Keratinocyte (primary cell): Measurements from ENCODE around the gene ZBTB38. TPM values are rescaled to one million over a fixed set of nuclear protein-coding genes. Genes with fewer than 3 reads are reported as not detected.

ENCODE experiments used
- DNase-seq: peaks from one replicate; pipeline ENCODE4 v3.0.0-alpha.2; 2011; ENCODE audit warnings: low read depth, missing footprints, low spot score
- FAIRE-seq: peaks from 2 replicates; lab custom pipeline; 2011; peaks lifted over from hg19 to GRCh38; lab: Jason Lieb, UNC
- H2AFZ ChIP-seq: 2 replicates; pipeline ENCODE4 v1.6.0; 2012; ENCODE audit warnings: low read length, control low read depth, inconsistent platforms; ENCODE audit not compliant: control insufficient read depth
- H3K27ac ChIP-seq: 2 replicates; pipeline ENCODE4 v1.5.1; 2011; ENCODE audit warnings: low read length; ENCODE audit not compliant: control insufficient read depth, insufficient read depth
- H3K27me3 ChIP-seq: 3 replicates; pipeline ENCODE4 v1.6.0; 2011; ENCODE audit warnings: low read length; ENCODE audit not compliant: control insufficient read depth, insufficient read depth; ENCODE audit errors: extremely low read depth
- H3K36me3 ChIP-seq, 2 experiments: 2 replicates in 1 of 2; 3 replicates in 1 of 2; pipeline ENCODE4 v1.5.1; 2011; ENCODE audit warnings: low read length in 2 of 2, mild to moderate bottlenecking in 1 of 2; ENCODE audit not compliant: control insufficient read depth in 2 of 2, insufficient read depth in 2 of 2; ENCODE audit errors: extremely low read depth in 1 of 2
- H3K4me1 ChIP-seq: 3 replicates; pipeline ENCODE4 v1.5.1; 2011; ENCODE audit warnings: low read length; ENCODE audit not compliant: control insufficient read depth, insufficient read depth; ENCODE audit errors: extremely low read depth
- H3K4me2 ChIP-seq: 3 replicates; pipeline ENCODE4 v1.6.0; 2011; ENCODE audit warnings: low read depth, low read length; ENCODE audit not compliant: control insufficient read depth, insufficient read depth; ENCODE audit errors: extremely low read depth
- H3K4me3 ChIP-seq, 3 experiments: fragments of 200-600 bp in 1 of 3; sonication (generic) in 1 of 3; 2 replicates in 2 of 3; 3 replicates in 1 of 3; pipeline ENCODE4 v1.5.1; 2011 to 2016; ENCODE audit warnings: low read length in 3 of 3, mild to moderate bottlenecking in 3 of 3, control low read depth in 2 of 3, inconsistent platforms in 1 of 3, low read depth in 1 of 3, mixed read lengths in 1 of 3, mixed run types in 1 of 3, moderate library complexity in 1 of 3; ENCODE audit not compliant: control insufficient read depth in 2 of 3, insufficient read depth in 2 of 3; ENCODE audit errors: extremely low read depth in 1 of 3
- H3K79me2 ChIP-seq: 2 replicates; pipeline ENCODE4 v1.6.0; 2012; ENCODE audit warnings: low read length; ENCODE audit not compliant: control insufficient read depth, insufficient read depth
- H3K9ac ChIP-seq: 3 replicates; pipeline ENCODE4 v1.6.0; 2011; ENCODE audit warnings: low read length; ENCODE audit not compliant: control insufficient read depth, insufficient read depth; ENCODE audit errors: extremely low read depth
- H3K9me1 ChIP-seq: 3 replicates; pipeline ENCODE4 v1.6.0; 2011; ENCODE audit warnings: low read length; ENCODE audit not compliant: control insufficient read depth, insufficient read depth; ENCODE audit errors: extremely low read depth
- H3K9me3 ChIP-seq: 2 replicates; pipeline ENCODE4 v1.5.1; 2012; ENCODE audit warnings: low read depth, low read length; ENCODE audit not compliant: control insufficient read depth
- H4K20me1 ChIP-seq: 3 replicates; pipeline ENCODE4 v1.6.0; 2011; ENCODE audit warnings: low read length; ENCODE audit not compliant: control insufficient read depth, insufficient read depth; ENCODE audit errors: extremely low read depth
- CTCF ChIP-seq, 3 experiments: IDR thresholded peaks in 1 of 3; conservative IDR thresholded peaks in 1 of 3; optimal IDR thresholded peaks in 1 of 3; 2 replicates in 2 of 3; 3 replicates in 1 of 3; pipeline versions ENCODE3 to v1.5.1; 2011; ENCODE audit warnings: low read length in 3 of 3, mild to moderate bottlenecking in 3 of 3, moderate library complexity in 2 of 3, control low read depth in 1 of 3, inconsistent platforms in 1 of 3; ENCODE audit not compliant: insufficient read depth in 2 of 3; ENCODE audit errors: extremely low read depth in 1 of 3
- EZH2 ChIP-seq: IDR thresholded peaks from one replicate; pipeline ENCODE4 v1.6.1; 2012; ENCODE audit warnings: inconsistent platforms, mild to moderate bottlenecking, low read length, moderate library complexity
- dilution Hi-C: fragments of 300-500 bp; cut with MboI; formaldehyde crosslinking; loops from one replicate; pipeline ENCODE4 v1.7.0; 2020; ENCODE audit warnings: low sequenced_read_pairs; ENCODE audit not compliant: extremely low pct_ligation_motif_present
- polyA plus RNA-seq, 5 experiments: library from polyadenylated mRNA; depleted of rRNA in 3 of 5; stranded (reverse) in 3 of 5; stranded (forward) in 1 of 5; unstranded in 1 of 5; fragments of >200 nt; gene quantifications; 1 replicate in 1 of 5; 2 replicates in 3 of 5; 3 replicates in 1 of 5; pipeline versions ENCODE4 v1.2.1 to v1.2.3, GENCODE V29; 2011 to 2012; ENCODE audit warnings: missing spikeins in 2 of 5, low read depth in 1 of 5, low replicate concordance in 1 of 5

The ZBTB38 gene
- polyA plus RNA-seq, 1 donor (not counting 4 experiments of a cell fraction or from before 2014, with no cell fraction given), result 34.9 TPM

GRCh38 chr3:141390747-141391146, 22.4 kb downstream of the ZBTB38 start:
- Histone ChIP-seq H3K4me2 (no peak overlapping the region), H3K27ac (no peak overlapping the region), H2AFZ (no peak overlapping the region), H3K9me1 (no peaks in the 10 kb centered on the region), H3K27me3 (no peaks in the 10 kb centered on the region), H3K4me3 (no peak overlapping the region), H3K4me1 (peaks cover 36% of the 10 kb centered on the region), H3K36me3 (peaks cover 0 to 3% of the 10 kb centered on the region in 2 experiments), H3K79me2 (no peaks in the 10 kb centered on the region), H3K9me3 (no peaks in the 10 kb centered on the region), H4K20me1 (no peaks in the 10 kb centered on the region), H3K9ac (no peak overlapping the region)
- no peak for DNase-seq
- dilution Hi-C loops, result no loop called here
- TF ChIP-seq CTCF (optimal IDR thresholded peaks at IDR 0.05 in 1 of 3, IDR thresholded peaks at IDR 0.05 in 1 of 3, conservative IDR thresholded peaks at IDR 0.05 in 1 of 3; ENCODE audit: extremely low read depth in 1 of 3, insufficient read depth in 2 of 3, low read length in 3 of 3) (no peak), EZH2 (no peak)
- FAIRE-seq, result no peak

- TF ChIP-seq CTCF (optimal IDR thresholded peaks at IDR 0.05 in 1 of 3, IDR thresholded peaks at IDR 0.05 in 1 of 3, conservative IDR thresholded peaks at IDR 0.05 in 1 of 3; ENCODE audit: extremely low read depth in 1 of 3, insufficient read depth in 2 of 3, low read length in 3 of 3), result no peak
- TF ChIP-seq EZH2, result no peak
- no peak overlapping the region for H3K4me2 ChIP-seq
- peaks cover 35% of the 10 kb centered on the region for H3K4me1 ChIP-seq
- peaks cover 0 to 5% of the 10 kb centered on the region in 2 experiments for H3K36me3 ChIP-seq
- dilution Hi-C loops, result no loop called here
- H3K27me3 ChIP-seq, result no peaks in the 10 kb centered on the region
- no peak overlapping the region for H2AFZ ChIP-seq
- FAIRE-seq (no peak), DNase-seq (no peak)
- no peaks in the 10 kb centered on the region for H3K9me1 ChIP-seq
- H3K9ac ChIP-seq, result no peak overlapping the region
- H3K9me3 ChIP-seq, result no peaks in the 10 kb centered on the region
- H4K20me1 ChIP-seq, result no peaks in the 10 kb centered on the region
- no peaks in the 10 kb centered on the region for H3K79me2 ChIP-seq
- H3K27ac ChIP-seq, result no peak overlapping the region
- no peak overlapping the region for H3K4me3 ChIP-seq
Measured at GRCh38 chr3:141391298-141391990, 23.1 kb downstream of the ZBTB38 start.
